NCI-H2196 (cell line): ENCODE measurements around the gene PTPRK.

ENCODE experiments used
- DNase-seq: peaks from one replicate; lab custom pipeline; 2025; ENCODE audit not compliant: unreplicated experiment; lab: John Stamatoyannopoulos, UW

Gene PTPRK

GRCh38 chr6:128156321-128157111, 363.9 kb downstream of the PTPRK start:
- no peak for DNase-seq

GRCh38 chr6:128155826-128156225, 364.6 kb downstream of the PTPRK start:
- no peak for DNase-seq

- DNase-seq = no peak
Observed at GRCh38 chr6:128152551-128152950, 367.8 kb downstream of the PTPRK start.

GRCh38 chr6:128150376-128150775, 370.0 kb downstream of the PTPRK start:
- DNase-seq = no peak

DNA sequence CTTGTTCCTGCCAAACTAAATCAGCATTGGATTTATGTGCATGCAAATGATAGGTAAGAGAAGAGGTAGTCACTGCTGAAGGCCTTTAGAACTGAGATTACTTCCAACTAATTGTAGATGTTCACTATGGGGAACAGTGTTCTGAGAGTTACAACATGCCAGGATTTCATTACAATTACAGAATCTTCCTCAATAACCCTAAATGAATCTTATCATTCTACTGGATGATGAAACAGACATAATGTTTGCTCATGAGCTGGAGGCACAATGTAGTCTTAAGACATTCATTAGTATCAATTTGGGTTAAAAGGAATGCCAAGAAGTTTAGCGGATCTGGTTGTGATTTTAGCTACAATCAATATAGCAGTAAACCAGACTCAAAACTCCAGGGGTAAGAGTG, 370.6 kb downstream of the PTPRK start:
- no peak for DNase-seq

DNA sequence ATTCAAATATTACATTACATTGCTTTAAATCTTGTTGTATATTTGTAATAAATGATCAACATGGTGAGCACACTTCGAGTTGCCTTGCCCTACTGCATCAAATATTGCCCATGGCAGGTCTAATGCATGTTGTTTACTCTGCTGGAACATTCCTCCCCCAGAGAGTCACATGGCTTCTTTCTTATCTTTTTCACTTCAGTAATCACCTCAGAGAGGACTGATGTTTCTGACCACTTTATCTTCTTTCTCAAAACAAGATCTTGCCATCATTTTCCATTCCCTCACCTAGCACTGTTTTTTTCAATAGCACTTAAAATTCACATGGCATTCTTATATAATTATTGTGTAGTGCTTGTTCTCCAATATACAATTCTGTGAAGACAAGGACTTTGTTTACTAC, 376.1 kb downstream of the PTPRK start:
- DNase-seq = no peak

DNA sequence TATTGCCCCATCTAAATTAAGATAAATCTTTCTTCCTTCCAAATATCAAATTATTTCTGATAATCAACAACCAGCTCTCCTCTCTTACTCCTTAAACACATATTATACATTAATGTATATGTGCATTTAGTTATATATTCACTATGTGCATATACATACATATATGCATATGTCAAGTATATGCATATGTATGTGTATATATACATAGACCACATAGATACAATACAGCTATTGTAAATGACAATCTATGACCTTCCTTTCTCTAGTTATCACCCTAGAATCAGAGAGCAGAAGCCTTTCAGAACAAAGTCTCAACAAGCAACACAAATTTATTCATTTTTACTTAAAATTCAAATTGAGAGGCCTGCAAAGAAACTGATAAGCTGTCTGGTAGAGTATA, 378.5 kb downstream of the PTPRK start:
- DNase-seq = no peak

GRCh38 chr6:128139519-128139918, 380.9 kb downstream of the PTPRK start:
- DNase-seq = no peak

DNA sequence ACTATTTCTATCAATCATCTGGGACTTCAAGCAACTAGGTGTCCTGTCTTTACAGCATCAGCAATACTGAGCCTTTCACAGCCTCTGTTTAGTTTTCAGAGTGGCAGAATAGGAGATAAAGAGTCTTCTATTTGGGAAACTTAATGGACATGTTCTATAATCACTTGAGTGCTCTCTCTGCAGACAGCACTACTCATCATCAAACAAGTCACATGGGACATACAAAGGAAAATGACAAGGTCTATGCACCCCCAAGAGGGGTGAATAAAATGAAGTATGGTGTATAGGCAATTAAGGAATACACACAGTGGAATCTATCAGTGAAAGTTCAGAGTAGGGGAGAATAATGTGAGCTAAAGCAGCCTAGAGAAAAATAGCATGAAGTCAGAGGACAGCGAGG, 381.7 kb downstream of the PTPRK start:
- no peak for DNase-seq

DNA sequence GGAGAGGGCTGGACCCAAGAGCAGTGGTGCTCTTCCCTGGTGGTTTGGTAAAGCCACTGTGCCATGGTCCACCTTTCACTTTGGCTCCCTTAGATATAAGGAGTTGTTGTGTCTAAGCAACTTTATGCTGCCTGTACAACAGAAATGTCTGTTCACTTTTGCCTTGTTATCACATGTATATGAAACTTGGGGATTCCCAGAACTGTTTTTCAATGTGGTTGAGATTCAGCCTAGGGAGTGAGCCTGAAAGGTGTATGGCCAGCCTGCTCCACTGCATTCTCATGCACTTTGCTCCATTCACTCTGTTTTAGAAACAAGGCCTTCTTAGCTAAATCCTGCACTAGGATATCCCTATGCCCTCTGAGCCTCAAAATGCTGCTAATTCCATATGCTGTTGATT, 385.1 kb downstream of the PTPRK start:
- DNase-seq = no peak

- no peak for DNase-seq
Observed at GRCh38 chr6:128131566-128131965, 388.8 kb downstream of the PTPRK start.

DNA sequence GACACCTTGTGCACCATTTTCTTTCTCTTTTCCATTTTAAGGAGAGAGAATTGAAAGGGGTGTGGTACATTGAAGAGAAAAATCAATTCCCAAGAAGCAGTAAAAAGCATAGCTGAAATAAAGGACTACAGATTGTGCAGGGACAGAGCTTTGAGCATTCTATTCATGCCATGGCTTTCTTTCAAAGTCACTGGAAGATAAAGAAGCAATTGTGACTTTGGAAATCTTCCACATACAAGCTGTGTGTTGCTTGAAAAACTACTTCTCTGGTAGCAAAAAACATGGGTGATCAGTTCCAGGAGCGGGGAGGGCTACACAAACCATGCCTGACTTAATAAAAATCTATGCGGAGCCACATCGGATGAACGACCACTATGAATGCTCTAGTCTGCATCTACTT, 389.4 kb downstream of the PTPRK start:
- DNase-seq = no peak

- DNase-seq = no peak
Observed at GRCh38 chr6:128129679-128130078, 390.7 kb downstream of the PTPRK start.

- no peak for DNase-seq
Observed at GRCh38 chr6:128127650-128128049, 392.7 kb downstream of the PTPRK start.

GRCh38 chr6:128124713-128125112, 395.7 kb downstream of the PTPRK start:
- DNase-seq = no peak

DNA sequence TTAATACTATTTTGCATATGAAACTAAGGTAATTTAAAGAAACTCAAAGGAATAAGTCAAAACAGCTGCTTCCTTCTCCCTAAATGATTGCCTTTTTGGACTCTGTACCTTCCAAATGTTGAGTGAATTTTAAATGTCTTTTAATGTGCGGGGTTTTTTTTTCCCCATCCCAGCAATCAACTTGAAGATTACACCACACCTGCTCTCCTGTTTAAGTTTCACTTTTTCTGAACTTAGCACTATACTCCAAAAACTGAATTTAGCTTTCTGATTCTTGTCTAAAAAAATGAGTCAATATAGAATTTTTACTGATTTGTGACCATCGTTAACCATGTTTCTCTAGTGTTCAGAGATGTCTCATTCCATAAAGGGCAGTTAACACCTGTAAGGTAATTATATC, 398.8 kb downstream of the PTPRK start:
- DNase-seq = no peak

DNA sequence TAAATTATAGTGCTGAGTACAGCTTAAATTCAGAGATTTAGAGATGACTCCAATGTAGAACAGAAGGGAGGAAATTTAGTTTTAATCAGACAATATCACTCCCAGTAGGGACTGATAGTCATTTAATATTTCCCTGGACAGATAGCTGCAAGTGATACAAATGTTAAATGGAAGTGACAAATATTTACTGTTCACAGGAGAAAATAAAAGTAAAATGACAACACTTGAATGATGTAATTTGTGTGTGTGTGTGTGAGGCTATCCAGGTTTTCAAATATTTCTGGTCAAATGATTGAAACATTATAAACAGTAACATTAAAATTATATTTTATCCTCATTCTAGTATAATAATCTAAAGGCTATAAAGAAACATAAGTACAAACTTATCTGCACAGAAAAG, 399.2 kb downstream of the PTPRK start:
- no peak for DNase-seq

DNA sequence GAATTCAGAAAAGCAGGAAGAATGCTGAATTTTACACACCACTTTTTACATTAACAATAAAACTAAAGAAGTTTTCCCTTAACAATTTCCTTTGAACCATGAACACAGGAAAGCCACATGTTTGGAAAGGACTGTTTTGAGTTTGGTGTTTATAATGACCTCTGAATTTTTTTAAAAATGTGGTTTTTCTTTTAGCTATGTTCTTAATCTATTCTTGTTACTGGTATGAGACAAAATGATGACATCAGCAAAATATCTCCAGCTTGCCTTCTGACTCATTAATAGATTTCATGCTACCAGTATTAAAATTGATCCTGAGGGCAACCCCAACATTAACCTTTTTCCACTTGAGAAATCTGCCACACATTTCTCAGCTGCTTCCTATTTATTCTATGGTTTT, 402.0 kb downstream of the PTPRK start:
- DNase-seq = no peak

DNA sequence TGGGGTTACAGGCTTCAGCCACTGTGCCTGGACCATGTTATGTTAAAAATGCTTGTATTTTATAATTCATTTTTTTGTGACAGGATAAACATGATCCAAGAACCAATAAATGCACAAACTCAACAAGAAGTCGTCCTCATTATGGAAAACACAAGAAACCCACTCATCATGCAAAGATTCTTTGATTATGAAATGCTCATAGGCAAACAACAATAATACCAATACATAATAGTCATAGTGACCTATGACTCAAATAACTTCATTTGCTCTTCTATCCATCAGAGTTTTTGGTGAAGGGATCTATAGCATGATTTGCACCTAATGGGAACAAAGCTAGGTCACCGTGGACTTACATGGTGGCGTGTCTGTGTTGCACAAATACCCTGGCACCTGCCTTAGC, 402.5 kb downstream of the PTPRK start:
- DNase-seq = no peak

DNA sequence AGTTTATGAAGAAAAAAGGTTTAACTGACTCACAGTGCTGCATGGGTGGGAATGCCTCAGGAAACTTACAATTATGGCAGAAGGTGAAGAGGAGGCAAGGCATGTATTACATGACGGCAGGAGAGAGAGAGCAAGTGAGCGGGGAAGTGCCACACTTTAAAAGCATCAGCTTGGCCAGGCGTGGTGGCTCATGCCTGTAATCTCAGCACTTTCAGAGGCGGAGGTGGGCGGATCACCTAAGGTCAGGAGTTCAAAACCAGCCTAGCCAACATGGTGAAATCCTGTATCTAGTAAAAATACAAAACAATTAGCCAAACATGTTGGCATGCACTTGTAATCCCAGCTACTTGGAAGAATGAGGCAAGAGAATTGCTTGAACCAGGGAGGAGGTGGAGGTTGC, 406.2 kb downstream of the PTPRK start:
- DNase-seq = no peak

GRCh38 chr6:128112494-128112893, 407.9 kb downstream of the PTPRK start:
- DNase-seq = no peak

GRCh38 chr6:128111096-128111495, 409.3 kb downstream of the PTPRK start:
- no peak for DNase-seq

DNA sequence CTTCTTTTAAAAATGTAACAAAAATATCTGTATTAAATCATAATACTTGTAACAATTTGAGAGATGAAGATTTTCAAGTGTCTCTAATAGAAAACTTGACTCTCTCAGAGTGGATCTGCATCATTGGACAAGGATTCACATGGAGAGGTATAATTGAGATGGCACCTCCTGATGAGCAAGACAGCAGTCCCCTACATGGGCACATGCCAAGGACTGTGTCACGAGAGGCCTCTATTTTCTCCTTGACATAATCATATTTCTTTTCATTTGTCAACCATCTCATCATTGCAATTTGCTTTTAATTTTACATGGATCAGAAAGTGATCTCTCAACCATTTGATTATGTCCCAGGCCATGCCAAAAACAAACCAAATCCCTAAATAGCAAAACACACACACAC, 412.7 kb downstream of the PTPRK start:
- DNase-seq = no peak
